Thyroid gland (tissue), 4 donors: Measurements from ENCODE around the gene EDIL3.

Source experiments
- POLR2A ChIP-seq, 2 donors: fragments of 450-650 bp; IDR thresholded peaks; one replicate each; pipeline ENCODE4 v1.6.1; 2017; ENCODE audit warnings: antibody characterized with exemption in 2 of 2, mild to moderate bottlenecking in 2 of 2, moderate library complexity in 1 of 2
- TF ChIP-seq, protein P1 (sequence below), 6 experiments: fragments of 200-600 bp in 3 of 6; fragments of 450-650 bp in 3 of 6; sonication (generic) in 3 of 6; IDR thresholded peaks; one replicate each; pipeline ENCODE4 v1.5.1; 2016 to 2019; ENCODE audit warnings: antibody characterized with exemption in 6 of 6, mild to moderate bottlenecking in 2 of 6, inconsistent platforms in 1 of 6, moderate library complexity in 1 of 6

DNA sequence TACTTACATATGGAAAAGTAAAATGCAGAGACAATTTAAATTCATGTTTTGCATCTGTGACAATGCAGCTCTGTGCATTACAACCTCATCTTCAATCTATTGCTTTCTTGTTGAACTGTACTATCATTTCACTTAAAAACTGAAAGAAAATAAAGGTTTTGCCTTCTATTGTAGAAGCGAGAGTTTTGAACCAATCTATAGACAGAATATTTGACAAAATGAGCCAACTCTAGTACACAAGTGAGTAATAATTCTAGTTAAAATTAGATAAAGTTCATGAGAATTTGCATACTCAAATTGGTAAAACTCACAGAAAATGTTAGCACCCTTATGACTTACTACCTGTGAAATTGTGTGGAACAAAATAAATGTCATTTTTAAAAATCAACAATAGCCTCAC is 123.7 kb downstream of the EDIL3 start:
- TF ChIP-seq, protein P1, sequence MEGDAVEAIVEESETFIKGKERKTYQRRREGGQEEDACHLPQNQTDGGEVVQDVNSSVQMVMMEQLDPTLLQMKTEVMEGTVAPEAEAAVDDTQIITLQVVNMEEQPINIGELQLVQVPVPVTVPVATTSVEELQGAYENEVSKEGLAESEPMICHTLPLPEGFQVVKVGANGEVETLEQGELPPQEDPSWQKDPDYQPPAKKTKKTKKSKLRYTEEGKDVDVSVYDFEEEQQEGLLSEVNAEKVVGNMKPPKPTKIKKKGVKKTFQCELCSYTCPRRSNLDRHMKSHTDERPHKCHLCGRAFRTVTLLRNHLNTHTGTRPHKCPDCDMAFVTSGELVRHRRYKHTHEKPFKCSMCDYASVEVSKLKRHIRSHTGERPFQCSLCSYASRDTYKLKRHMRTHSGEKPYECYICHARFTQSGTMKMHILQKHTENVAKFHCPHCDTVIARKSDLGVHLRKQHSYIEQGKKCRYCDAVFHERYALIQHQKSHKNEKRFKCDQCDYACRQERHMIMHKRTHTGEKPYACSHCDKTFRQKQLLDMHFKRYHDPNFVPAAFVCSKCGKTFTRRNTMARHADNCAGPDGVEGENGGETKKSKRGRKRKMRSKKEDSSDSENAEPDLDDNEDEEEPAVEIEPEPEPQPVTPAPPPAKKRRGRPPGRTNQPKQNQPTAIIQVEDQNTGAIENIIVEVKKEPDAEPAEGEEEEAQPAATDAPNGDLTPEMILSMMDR (IDR thresholded peaks at IDR 0.05) = no peak
- no peak for TF ChIP-seq POLR2A (IDR thresholded peaks at IDR 0.05)
